HG02798 (cell line): Measurements from ENCODE around the gene RIC8A.
"Not testable (repeated sequence)": the region's sequence is repeated elsewhere in the genome, so short reads cannot be mapped to it uniquely, and the experiment has no call there.

Experiments used
- ATAC-seq: cut with Tn5 transposase; IDR thresholded peaks from one replicate; pipeline ENCODE4 v1.9.1; 2021; ENCODE audit warnings: mild to moderate bottlenecking; ENCODE audit not compliant: unreplicated experiment, poor library complexity

RIC8A gene

DNA sequence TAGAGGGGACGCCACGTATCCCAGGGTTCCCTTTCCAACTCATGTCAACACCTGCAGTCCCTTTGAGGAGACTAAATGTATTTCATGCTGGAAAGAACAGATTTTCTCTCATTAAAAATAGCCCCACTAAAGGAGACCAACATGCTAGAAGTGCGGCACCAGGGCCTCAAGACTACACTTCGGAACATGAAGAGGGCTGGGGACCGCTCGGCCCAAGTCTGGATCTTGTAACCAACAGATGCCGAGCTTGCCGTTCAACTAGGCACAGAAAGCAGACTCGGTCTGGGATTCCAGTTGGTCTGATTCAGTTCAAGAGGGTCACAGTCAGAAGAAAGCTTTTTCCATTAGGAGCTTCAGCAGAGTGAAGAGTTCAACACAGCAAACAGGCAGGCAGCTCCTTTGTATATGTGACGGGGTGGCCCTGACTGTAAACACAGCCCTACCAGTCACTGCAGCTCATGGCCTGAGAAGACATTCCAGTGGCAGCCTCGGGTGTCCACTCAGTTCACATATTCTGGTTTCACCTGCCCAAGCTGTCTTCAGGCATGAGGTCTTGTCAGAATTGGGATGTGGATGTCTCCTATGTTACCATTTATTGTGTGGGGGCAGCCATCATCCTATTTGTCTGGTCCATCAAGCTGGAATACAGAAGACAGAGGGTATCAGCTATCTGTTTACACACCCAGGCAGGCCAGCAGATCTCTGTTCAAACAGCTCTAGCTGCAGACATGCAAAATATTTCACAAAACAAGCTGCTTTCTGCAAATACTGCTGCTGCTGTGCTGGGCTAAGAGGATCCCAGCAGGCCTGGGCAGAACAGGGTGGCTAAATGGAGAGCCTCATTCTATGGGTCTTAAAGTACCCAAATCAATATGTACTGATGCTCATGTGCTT is 8.8 kb downstream of the RIC8A start:
- ATAC-seq: no peak

DNA sequence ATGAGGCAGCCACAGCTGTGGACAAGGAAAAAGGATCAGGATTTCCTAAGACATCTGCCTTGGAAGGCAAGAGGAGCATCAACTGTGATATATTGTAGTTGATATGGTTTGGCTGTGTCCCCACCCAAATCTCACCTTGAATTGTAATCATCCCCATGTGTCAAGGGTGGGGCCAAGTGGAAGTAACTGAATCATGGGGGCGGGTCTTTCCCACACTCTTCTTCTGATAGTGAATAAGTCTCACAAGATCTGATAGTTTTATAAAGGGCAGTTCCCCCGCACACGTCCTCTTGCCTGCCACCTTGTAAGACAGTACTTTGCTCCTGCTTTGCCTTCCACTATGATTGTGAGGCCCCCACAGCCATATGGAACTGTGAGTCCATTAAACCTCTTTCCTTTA is 10.2 kb downstream of the RIC8A start:
- no peak for ATAC-seq

DNA sequence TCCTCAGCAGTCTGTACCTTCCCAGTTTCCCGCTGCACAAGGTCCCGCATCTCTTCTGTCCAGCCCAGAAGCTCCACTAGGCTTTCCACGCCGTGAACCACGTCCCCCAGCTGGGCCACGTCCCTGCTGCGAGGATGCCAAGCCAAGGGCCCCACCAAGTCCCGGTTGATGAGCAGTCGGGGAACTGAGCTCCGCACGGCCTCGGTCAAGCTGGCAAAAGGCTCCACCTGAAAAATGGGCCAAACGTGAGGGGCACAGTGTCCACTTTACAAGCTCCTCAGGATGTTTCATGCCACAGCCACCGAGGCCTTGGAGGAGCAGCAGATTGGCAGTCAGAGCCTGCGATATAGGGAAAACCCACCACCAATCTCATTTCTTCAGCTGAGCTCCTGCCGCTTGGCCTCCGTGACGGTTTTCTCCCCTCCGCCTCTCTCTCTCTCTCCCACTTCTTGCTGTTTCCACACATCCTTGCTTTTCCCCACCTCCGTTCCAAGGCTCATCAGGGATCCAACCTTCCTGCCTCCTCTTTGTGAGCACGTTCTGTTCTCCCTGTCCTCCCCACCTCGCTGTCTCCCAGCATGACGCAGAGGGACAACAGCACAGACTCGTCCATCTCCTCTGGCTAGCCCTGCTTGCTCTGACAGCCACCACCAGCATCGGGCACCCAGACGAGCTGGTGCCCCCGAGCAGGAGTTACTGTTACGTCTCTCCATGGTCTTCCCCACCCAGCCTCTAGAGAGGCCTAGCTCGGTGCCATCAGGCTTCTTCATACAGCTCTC is 11.5 kb downstream of the RIC8A start:
- ATAC-seq: no peak

DNA sequence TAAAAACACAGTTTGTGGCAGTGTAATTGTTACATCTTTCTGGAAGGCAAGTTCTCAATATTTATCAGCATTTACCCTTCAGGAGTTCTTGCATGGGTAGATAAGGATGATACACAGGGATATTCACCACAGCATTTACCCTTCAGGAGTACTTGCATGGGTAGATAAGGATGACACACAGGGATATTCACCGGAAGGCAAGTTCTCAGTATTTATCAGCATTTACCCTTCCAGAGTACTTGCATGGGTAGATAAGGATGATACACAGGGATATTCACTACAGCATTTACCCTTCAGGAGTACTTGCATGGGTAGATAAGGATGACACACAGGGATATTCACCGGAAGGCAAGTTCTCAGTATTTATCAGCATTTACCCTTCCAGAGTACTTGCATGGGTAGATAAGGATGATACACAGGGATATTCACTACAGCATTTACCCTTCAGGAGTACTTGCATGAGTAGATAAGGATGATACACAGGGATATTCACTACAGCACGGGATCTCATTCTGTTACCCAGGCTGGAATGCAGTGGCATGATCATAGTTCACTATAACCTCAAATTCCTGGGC is 13.2 kb downstream of the RIC8A start:
- not testable (repeated sequence) for ATAC-seq

GRCh38 chr11:221539-221938 is 14.0 kb downstream of the RIC8A start:
- ATAC-seq: no peak

GRCh38 chr11:221998-222789 is 14.7 kb downstream of the RIC8A start:
- no peak for ATAC-seq

DNA sequence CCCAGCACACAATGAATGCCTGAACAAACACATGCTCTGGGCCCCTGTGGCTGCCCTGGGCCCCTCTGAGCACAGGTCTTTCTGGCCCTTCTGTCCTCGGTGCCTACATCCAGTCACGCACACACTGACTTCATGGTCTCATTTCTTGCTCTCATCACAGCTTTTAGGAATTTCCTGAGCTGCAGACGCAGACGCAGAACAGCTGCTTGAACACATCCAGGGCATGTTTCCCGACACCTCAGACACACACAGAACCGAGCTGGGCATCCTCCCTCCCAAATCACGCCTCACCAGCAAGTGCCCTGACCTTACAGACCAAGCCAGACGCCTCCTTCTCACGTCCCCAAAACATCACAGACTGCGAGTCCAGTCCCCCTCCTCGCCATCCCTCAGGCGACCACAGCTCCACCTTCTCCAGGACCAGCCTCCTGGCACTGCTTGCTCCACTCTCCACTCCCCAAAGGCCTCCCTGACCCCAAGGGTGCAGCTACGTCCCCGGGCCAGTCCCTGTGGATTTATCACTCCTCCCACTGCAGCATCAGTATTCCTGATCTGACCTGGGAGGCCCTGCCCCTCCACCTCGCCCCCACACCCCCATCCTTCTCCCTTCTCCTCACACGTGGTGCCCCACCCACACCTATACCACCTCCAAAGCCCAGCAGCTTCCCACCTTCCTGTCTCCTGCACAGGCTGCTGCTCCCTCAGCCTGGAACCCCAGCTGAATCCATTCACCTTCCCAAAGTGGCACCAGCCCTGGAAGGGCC is 15.7 kb downstream of the RIC8A start:
- no peak for ATAC-seq

DNA sequence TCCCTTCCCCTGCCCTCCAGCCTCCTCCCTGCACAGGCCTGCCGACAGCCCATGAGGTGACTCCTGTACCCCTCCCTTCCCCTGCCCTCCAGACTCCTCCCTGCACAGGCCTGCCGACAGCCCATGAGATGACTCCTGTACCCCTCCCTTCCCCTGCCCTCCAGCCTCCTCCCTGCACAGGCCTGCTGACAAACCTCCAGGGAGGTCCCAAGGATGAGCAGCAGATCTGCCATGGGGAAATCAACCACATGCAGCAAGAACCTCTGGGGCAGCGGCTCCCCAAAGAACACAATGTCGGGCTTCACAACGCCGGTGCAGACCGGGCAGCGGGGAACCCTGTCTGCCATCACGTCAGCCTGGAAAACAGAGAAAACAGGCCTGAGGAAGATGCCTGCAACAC is 16.4 kb downstream of the RIC8A start:
- no peak for ATAC-seq

DNA sequence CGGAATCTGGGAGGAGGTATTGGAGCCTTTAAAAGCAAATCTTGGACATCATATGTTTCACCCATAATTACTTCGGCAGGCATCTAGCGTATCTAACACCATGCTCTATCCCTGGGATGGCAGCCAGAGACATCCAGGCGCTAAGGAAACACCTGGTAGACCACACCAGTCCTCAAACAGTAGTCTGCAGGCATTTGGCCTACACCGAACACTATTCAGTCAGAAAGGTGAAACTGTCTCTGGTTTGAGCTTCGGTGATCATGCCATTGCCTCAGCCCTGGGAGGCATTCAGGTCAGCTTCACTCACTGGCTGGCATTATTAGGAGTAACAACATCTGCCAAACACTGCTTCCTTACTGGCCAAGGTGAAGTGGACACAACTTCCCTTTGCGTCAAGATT is 16.9 kb downstream of the RIC8A start:
- no peak for ATAC-seq

DNA sequence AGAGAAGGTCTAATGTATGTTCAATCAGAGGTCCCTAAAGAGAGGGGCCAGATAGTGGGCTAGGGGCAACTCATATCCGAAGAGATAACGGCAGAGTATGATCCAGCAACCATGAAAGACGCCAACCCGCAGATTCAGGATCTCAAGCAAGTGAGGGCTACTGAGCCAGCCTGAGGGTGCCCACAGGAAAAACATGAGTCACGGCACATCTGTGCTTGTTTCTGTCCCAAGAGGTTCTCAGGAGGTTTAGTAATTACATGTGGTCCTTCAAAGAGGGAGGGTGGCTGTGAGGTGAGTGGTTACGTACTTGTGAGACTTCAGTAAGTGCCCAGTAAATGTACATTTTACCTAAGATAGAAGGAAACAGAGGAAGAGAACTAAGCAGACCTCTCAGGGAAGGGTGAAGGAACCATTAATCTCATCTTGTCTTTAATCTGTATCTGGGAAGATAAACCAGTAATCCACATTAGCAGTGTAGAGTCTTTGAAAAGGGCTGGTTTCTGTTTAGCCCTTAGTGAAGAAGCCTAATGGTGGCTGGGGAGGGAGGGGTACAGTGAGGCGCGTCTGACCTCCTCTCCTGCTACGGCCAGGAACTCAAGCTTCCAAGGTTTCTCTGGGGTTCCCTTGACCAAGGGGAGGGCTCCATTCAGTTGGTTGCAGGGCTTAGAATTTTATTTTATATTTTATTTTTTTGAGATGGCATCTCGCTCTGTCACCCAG is 18.4 kb downstream of the RIC8A start:
- ATAC-seq: peak; percentile 79

DNA sequence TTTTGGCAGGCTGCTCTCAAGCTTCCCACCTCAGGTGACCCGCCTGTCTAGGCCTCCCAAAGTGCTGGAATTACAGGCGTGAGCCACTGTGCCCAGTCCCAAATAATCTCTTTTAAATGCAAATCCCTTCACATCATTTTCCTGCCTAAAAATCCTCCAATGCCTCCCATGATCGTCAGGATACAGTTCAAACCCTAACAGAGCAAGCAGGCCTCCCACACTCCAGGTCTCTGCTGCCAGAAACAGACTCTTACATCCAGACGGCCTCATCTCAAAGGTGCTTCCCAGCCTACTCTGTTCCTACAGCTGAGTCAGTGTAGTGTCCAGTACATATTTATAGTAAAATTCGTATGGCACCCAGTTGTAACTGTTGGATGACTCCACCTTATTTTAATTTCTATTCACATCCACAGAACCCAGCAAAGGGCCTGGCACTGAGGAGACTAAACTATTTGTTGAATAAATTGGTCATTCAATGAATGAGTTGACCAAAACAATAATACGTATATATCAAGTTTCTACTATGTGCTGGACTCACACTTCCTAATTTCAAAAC is 20.4 kb downstream of the RIC8A start:
- ATAC-seq: no peak

GRCh38 chr11:230431-230830 is 22.9 kb downstream of the RIC8A start:
- no peak for ATAC-seq

DNA sequence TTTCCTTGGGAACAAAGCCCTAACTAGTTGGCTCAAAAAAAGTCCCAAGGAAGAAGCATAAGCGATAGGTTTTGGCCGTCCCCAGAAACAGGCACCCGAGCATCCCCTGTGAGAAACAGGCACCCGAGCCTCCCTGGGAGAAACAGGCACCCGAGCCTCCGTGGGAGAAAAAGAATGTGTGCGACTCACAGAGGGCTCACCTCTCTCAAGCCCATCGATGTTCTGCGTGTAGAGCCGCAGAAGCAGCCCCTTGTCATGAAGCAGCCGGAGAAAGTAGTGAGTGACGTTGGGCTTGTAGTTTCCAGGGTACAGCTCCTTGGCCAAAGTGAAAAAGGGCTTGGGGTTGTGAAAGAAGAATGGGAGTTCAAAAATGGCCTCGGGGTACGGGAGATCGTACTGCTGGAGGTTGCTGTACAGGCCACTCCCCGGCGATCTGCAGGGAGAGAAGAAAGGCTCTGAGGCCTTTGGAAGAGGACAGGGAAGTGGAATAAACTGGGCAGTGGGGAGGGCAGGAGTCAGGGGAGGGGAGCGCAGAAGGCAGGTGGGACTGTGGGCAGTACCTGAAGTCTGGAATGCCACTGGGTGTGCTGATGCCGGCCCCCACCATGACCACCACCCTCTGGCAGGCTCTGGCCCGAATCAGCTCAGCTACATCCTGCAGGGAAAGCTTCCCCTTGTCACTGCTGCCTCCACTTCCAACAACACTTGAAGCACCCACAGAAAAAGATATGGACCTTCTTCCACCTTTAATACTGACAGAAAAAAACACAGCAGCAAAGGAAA is 25.5 kb downstream of the RIC8A start:
- no peak for ATAC-seq

DNA sequence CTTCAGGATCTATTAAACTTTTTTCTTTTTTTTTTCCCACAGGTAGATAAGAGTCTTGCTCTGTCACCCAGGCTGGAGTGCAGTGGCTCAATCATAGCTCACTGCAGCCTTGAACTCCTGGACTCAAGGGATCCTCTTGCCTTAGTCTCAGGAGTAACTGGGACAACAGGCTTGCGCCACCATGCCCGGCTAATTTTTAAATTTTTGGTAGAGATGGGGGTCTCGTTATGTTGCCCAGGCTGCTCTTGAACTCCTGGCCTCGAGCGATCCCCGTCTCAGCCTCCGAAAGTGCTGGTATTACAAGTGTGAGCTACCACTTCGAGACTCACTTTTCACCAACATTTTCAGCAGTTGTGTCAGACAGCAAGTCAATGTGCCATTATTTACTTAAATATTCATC is 27.7 kb downstream of the RIC8A start:
- no peak for ATAC-seq

GRCh38 chr11:235609-235996 is 28.1 kb downstream of the RIC8A start:
- peak; percentile 3 for ATAC-seq

GRCh38 chr11:235997-236773 is 28.7 kb downstream of the RIC8A start, which contains the start of gene SIRT3:
Gene SIRT3 (minus strand): TSS chr11:236342. CDS start chr11:236328, 14 bp downstream.
- peak; percentile 79 for ATAC-seq
